ENCODE results near the gene SUGP2. TPM values are rescaled to one million over a fixed set of nuclear protein-coding genes. Genes with fewer than 3 reads are reported as not detected.

Gene SUGP2
- total RNA-seq, 1 donor from 2014 or later: 123 TPM

GRCh38 chr19:18991468-18991867 lies 41.8 kb downstream of the SUGP2 start:
- no peaks in the 10 kb centered on the region for H3K9me3 ChIP-seq (ENCODE audit: low read depth)
- no peak overlapping the region for H3K4me3 Mint-ChIP-seq
- no peak overlapping the region for H2AFZ ChIP-seq (replicated peaks)
- peaks cover 10% of the 10 kb centered on the region for H3K27me3 ChIP-seq
- H3K9ac ChIP-seq: no peak overlapping the region
- H3K27me3 Mint-ChIP-seq (ENCODE audit: insufficient read depth, low read depth): peaks cover 4% of the 10 kb centered on the region
- no peak overlapping the region for H3K4me2 ChIP-seq
- H3K79me2 ChIP-seq (ENCODE audit: low read depth): no peaks in the 10 kb centered on the region
- H3K9me3 Mint-ChIP-seq: no peaks in the 10 kb centered on the region
- H3K36me3 Mint-ChIP-seq: peaks cover 16% of the 10 kb centered on the region
- H3K4me1 Mint-ChIP-seq: peaks cover 17% of the 10 kb centered on the region
- H3K4me3 ChIP-seq: no peak overlapping the region
- H3K27ac Mint-ChIP-seq: no peak overlapping the region
- H3F3A ChIP-seq (ENCODE audit: low read depth): peaks cover 16% of the 10 kb centered on the region
- H4K20me1 ChIP-seq (ENCODE audit: low read depth): peaks cover 12% of the 10 kb centered on the region
- no peak overlapping the region for H3K27ac ChIP-seq
- no peaks in the 10 kb centered on the region for H3K36me3 ChIP-seq
- H3K4me1 ChIP-seq: peaks cover 2% of the 10 kb centered on the region
- no peak for DNase-seq (ENCODE audit: low spot score)
- TF ChIP-seq CTCF (IDR thresholded peaks at IDR 0.05): no peak
- no peak for TF ChIP-seq EZH2 (IDR thresholded peaks at IDR 0.05)
- no peak for TF ChIP-seq EZH2phosphoT487 (IDR thresholded peaks at IDR 0.05)

- H3K27ac Mint-ChIP-seq: no peak overlapping the region
- H3K4me1 Mint-ChIP-seq: peaks cover 18% of the 10 kb centered on the region
- Histone ChIP-seq H3F3A (ENCODE audit: low read depth) (peaks cover 17% of the 10 kb centered on the region), H3K4me3 (no peak overlapping the region), H2AFZ (replicated peaks) (no peak overlapping the region), H3K9me3 (ENCODE audit: low read depth) (no peaks in the 10 kb centered on the region), H3K79me2 (ENCODE audit: low read depth) (no peaks in the 10 kb centered on the region), H3K27me3 (peaks cover 10% of the 10 kb centered on the region), H3K36me3 (no peaks in the 10 kb centered on the region), H3K9ac (no peak overlapping the region), H4K20me1 (ENCODE audit: low read depth) (peaks cover 8% of the 10 kb centered on the region), H3K27ac (no peak overlapping the region), H3K4me1 (peaks cover 4% of the 10 kb centered on the region), H3K4me2 (no peak overlapping the region)
- H3K27me3 Mint-ChIP-seq (ENCODE audit: insufficient read depth, low read depth): peaks cover 4% of the 10 kb centered on the region
- peaks cover 16% of the 10 kb centered on the region for H3K36me3 Mint-ChIP-seq
- no peaks in the 10 kb centered on the region for H3K9me3 Mint-ChIP-seq
- no peak for TF ChIP-seq EZH2phosphoT487 (IDR thresholded peaks at IDR 0.05)
- TF ChIP-seq CTCF (IDR thresholded peaks at IDR 0.05): no peak
- TF ChIP-seq EZH2 (IDR thresholded peaks at IDR 0.05): no peak
- DNase-seq (ENCODE audit: low spot score): no peak
- H3K4me3 Mint-ChIP-seq: no peak overlapping the region
Observed at GRCh38 chr19:18991006-18991405, 42.3 kb downstream of the SUGP2 start.

- Mint-ChIP-seq H3K27ac (no peak overlapping the region), H3K27me3 (ENCODE audit: insufficient read depth, low read depth) (peaks cover 5% of the 10 kb centered on the region), H3K36me3 (peaks cover 16% of the 10 kb centered on the region), H3K4me1 (peaks cover 18% of the 10 kb centered on the region), H3K4me3 (no peak overlapping the region), H3K9me3 (no peaks in the 10 kb centered on the region)
- Histone ChIP-seq H3K27ac (no peak overlapping the region), H3K9ac (no peak overlapping the region), H3K27me3 (peaks cover 10% of the 10 kb centered on the region), H3K4me1 (peaks cover 9% of the 10 kb centered on the region), H3K36me3 (no peaks in the 10 kb centered on the region), H3K4me2 (no peak overlapping the region), H4K20me1 (ENCODE audit: low read depth) (peaks cover under 1% of the 10 kb centered on the region), H3K4me3 (no peak overlapping the region), H3K9me3 (ENCODE audit: low read depth) (no peaks in the 10 kb centered on the region), H2AFZ (replicated peaks) (no peak overlapping the region), H3K79me2 (ENCODE audit: low read depth) (no peaks in the 10 kb centered on the region), H3F3A (ENCODE audit: low read depth) (peaks cover 25% of the 10 kb centered on the region)
- TF ChIP-seq CTCF (IDR thresholded peaks at IDR 0.05): no peak
- TF ChIP-seq EZH2phosphoT487 (IDR thresholded peaks at IDR 0.05): no peak
- TF ChIP-seq EZH2 (IDR thresholded peaks at IDR 0.05): no peak
- no peak for DNase-seq (ENCODE audit: low spot score)
Observed at GRCh38 chr19:18990128-18990708, 43.1 kb downstream of the SUGP2 start.
